HG03039 (cell line): Measurements from ENCODE around the gene PRR18.

Experiments
- ATAC-seq: cut with Tn5 transposase; IDR thresholded peaks from one replicate; pipeline ENCODE4 v1.9.1; 2021; ENCODE audit warnings: mild to moderate bottlenecking, moderate library complexity; ENCODE audit not compliant: unreplicated experiment

The PRR18 gene

GRCh38 chr6:166334878-166335277 lies 26.7 kb upstream of the PRR18 start:
- no peak for ATAC-seq

GRCh38 chr6:166333172-166333995 lies 25.2 kb upstream of the PRR18 start:
- peak; percentile 58 for ATAC-seq

DNA sequence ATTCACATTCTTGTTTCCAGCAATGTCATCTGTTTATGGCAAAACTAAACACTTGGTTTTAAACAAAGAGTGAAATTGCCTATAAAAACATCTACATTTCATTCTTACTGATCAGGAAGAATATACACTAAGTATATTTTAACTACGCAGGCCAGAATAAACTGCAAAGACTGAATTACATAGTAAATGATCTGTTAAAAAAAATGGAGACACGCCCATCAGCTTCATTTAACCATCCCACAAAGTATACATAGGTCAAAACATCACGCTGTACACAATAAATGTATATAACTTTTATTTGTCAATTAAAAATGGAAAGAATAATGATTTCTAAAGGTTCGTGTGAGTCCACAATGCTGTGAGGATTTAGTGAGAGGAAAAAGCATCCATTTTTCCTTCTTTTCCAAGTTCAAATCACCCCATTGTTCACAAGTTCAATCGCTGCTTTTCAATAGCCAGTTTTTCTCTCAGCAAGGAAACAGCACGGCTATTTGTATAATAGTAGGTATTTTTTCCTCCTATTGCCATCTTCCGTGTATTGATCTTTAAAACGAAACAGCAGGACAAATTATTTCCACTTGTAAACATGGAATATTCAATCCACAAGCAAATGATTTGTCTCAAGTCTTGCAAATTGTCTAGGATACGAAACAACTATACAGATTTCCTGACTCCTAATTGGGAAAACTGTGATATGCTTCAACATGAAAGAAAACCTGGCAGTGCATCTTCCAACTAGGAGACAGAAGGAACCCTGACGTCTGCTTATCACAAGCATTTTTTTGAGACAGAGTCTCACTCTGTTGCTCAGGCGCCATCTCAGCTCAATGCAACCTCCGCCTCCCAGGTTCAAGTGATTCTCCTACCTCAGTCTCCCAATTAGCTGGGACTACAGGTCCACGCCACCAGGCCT lies 23.6 kb upstream of the PRR18 start:
- ATAC-seq: no peak

GRCh38 chr6:166330612-166331011 lies 22.4 kb upstream of the PRR18 start:
- no peak for ATAC-seq

- ATAC-seq: no peak
These were observed 17.3 kb upstream of the PRR18 start for GRCh38 chr6:166325383-166326042.

DNA sequence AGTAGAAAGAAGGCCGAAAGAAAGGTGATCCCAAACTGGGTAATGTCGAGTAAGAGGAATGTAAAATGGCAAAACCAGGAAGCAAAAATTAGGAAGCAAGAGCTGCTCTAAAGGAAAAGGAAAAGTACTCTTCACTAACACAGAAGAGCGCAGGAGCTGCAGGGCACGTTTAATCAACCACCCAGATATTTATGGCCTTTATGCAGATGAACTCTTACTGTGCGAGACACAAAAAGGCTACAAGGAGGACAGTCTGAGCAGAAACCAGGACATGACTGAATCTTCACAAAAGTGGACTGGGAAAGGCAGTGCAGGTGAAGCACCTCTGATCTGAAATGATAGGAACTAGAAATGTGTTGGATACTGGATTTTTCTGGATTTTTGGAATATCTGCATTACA lies 15.2 kb upstream of the PRR18 start:
- no peak for ATAC-seq

GRCh38 chr6:166318649-166319600 lies 10.7 kb upstream of the PRR18 start:
- ATAC-seq: no peak

DNA sequence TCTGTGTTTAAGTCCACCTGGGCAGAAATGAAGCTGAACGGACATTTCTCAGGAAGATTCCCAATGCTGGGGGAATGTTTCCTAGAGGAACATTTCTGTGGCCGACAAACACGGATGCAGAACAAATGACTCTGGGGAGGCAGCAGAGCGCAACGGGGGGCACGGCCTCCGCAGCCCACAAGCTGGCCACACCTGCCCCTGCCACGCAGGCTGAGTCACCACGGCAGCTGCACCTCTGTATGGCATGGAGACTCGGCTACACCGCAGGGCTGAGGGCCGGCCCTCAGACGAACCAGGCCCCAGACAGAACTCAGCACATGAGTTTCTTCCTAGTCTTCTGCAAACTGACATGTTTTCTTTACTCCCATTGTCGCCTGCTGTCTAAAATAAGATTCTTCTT lies 10.0 kb upstream of the PRR18 start:
- ATAC-seq: no peak

DNA sequence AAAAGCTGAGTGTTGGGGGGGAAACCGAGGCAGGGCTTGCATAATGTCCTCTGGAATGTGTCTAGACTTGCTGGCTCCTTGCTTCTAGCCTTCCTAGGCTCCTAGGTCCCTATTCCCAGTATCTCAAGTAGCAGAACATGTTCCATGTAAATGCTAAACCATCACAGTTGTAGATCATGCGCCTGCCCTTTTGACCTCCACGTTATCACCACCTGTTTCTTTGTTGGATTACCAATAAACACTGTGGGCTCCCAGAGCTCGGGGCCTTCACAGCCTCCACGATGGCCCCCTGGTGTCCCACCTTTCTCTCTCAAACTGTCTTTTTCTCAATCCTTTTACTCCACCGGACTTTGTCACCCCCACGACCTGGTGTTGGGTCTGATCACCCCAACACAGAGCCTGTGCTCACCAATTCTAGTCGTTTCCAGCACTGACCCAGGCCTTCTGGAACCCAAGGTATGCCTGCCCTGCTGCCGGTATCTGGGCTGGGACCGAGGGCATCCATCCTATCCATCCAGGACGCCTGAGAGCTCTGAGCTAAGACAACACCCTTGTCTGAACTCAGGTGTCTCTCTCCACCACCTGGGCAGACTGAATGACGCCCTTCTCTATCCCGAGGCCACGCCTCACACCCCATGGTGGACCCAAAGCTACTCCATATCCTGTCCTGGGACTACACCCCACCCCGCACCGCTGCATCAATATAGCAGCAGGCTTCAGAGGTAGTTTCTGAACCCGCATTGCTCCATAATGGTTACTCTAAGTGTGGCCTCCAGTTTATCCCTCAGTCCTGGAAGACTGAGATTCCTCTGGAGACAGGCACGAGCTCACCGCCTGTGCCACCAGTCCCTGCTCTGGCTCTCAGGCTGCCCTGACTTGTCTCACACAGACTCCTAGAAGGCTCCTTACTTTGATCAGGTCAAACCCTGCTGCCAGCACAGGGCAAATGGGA lies 9.3 kb upstream of the PRR18 start:
- no peak for ATAC-seq

GRCh38 chr6:166315436-166315835 lies 7.2 kb upstream of the PRR18 start:
- no peak for ATAC-seq

GRCh38 chr6:166314454-166314853 lies 6.3 kb upstream of the PRR18 start:
- no peak for ATAC-seq

GRCh38 chr6:166313255-166314070 lies 5.3 kb upstream of the PRR18 start:
- ATAC-seq: peak; percentile 81

- no peak for ATAC-seq
These were observed 4.6 kb upstream of the PRR18 start for GRCh38 chr6:166312832-166313231.

- ATAC-seq: no peak
These were observed 2.4 kb upstream of the PRR18 start for GRCh38 chr6:166310634-166311033.

- ATAC-seq: no peak
These were observed 1.8 kb upstream of the PRR18 start for GRCh38 chr6:166309977-166310376.

DNA sequence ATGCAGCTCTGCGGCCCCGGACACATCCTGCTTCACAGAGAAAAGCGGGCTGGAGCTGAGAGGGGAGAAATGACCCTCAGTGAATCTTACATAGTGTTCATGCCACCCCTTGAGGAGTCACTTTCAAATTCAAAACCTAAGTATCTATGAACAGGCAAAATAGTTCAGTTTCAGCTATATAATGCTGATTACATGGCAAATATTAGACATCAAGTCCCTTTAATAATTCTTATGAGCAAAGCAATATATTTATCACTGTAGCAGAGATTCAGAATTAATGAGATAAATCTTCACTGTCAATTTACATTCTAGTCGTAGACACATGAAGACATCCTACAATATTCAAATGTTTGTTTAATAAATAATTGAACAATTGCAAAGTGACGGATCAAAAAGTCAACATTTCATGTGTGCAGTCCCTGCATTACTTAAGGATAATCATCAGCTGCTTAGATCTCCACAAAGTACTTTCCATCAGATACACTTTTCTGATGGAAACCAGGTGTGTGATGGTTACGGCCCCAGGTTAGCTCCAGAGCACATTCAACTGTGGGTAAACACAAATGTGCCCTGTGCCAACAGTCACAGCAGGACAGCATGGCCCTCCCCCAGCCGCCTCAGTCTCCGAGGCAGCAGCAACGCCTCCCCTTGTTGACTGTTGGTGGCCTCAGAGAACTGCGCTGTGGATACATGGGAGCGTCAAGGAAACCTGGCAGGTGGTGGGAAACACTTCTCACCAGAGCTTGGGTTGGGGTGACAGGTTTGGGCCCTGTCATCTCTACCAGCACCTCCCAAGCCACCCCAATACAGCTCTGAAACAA lies 787 bp upstream of the PRR18 start:
- no peak for ATAC-seq
